CD4-positive, alpha-beta T cell treated with Interleukin-17A for 1 hour (primary cell): ENCODE data around the gene ZFP57.
"Not testable (repeated sequence)": the region's sequence is repeated elsewhere in the genome, so short reads cannot be mapped to it uniquely, and the experiment has no call there.

Experiments
- DNase-seq: peaks from one replicate; pipeline ENCODE4 v3.0.0-alpha.2; 2020

Gene ZFP57

GRCh38 chr6:29694637-29695036, 13.7 kb upstream of the ZFP57 start:
- DNase-seq, result no peak

DNA sequence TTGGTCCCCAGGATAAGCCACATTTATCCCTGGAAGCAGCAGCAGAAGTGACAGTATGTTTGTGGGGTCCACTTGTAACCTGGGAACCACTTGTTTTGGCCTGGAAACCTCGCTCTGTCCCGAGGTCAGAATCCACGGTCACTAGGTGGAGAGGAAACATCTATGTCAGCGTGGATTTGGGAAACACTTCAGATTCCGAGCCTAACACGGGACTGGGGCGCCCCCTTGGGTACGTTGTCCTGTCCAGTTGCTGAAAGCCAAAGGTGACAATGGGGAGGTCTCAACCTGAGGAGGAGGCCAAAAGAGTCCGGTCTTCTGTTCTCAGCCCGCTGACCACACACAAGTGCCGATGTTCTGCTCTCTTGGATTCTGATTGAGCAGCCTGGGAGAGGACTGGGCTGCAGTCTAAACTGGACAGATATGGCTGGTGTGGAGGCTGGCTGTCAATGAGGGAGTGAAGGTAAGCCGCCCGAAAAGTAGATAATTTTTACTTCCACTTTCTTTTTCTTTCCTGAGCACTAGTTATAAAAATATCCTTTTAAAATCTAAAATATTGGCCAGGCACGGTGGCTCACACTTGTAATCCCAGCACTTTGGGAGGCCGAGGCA, 4.9 kb upstream of the ZFP57 start:
- DNase-seq, result no peak

DNA sequence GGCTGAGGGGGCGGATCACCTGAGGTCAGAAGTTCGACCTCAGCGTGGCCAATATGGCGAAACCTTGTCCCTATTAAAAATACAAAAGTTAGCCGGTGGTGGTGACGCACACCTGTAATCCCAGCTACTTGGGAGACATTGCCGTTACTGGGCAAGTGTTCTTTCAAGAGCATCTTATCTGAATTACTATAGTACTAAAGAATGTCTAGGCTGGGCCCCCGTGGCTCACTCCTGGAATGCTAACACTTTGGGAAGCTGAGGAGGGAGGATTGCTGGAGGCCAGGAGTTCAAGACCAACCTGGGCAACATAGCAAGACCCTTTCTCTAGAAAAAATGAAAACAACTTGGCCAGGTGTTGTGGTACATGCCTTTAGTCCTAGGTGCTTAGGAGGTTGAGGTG, 859 bp upstream of the ZFP57 start:
- DNase-seq, result no peak

DNA sequence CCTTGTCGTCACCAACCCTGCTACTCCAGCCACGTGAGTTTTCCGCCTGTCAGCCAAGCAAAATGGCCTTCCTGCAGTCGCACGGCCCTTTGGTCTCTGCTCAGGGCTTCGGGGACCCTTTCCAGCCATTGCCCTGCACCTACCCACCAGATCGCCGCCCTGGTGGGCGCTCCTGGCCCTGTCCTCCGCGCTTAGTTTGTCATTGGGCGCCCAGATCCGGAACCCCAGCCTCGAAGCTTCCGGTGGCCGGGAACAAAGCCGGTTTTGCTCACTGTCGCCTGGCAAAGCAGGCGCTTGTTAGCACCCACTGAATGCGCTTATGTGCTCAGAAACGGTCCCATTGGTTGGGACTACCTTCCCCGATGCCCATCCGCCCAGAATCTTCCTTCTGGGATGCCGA, 536 bp downstream of the ZFP57 start:
- no peak for DNase-seq

DNA sequence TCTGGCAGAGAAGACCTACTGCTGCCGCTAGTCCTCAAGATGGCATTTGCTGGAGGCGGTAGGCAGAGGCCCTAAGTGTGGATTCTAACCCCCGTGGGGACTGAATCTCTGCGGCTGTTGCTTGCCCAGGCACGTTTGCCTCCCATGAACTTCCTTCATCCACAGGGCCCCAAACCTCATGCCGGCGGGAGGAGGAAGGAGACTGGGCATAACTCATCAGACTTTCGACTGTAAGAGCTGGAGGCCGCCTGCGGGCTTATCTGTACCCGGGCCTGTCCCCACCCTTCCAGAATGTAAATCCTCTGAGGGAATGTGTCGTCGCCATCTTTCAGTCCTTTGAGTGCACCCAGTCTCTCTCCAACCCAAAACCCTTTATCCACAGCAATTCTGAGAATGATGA, 990 bp downstream of the ZFP57 start:
- DNase-seq, result no peak

- DNase-seq, result no peak
Observed at GRCh38 chr6:29678114-29678513, 2.8 kb downstream of the ZFP57 start.

DNA sequence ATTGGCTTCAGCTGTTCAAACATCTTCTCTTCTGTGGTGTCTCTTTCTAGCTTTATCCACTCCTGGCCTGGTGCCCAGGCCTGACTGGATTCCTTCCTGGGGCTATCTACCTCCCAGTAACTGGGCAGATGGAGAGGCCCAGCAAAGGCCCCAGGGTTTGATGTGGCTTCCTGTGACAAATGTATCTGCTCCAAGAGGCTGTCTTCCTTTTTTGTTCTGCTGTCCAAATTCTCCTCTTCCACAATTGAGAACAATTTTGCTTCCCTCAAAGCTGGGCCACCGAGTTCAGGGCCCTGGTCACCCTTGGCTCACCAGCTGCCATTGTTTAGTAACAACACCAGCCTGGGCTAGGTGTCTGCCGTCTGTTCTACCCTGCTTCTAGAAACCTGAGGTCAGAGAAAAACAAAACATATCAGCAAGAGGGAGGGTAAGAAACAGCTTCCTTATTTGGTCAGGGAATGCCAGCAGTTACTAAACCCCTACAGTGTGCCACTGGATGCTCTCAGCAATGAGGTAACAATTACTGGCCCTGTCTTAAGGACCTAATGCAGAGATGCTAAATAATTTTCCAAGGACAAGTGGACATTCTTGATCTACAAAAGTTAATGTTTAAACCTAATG, 3.9 kb downstream of the ZFP57 start:
- DNase-seq, result no peak

GRCh38 chr6:29675561-29675960, 5.4 kb downstream of the ZFP57 start:
- DNase-seq, result no peak

DNA sequence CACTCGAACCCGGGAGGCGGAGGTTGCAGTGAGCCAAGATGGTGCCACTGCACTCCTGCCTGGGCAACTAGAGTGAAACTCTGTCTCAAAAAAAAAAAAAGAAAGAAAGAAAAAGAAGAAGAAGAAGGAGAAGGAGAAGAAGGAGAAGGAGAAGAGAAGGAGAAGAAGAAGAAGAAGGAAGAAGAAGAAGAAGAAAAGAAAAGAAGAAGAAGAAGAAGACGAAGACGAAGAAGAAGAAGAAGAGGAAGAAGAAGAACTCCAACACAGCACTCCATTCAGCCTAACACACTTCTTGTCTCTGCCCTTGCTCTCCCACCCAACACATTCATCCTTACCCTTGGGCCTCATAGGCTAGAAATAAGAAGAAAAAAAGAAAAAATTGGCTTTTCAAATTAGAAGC, 6.9 kb downstream of the ZFP57 start:
- DNase-seq, result no peak

DNA sequence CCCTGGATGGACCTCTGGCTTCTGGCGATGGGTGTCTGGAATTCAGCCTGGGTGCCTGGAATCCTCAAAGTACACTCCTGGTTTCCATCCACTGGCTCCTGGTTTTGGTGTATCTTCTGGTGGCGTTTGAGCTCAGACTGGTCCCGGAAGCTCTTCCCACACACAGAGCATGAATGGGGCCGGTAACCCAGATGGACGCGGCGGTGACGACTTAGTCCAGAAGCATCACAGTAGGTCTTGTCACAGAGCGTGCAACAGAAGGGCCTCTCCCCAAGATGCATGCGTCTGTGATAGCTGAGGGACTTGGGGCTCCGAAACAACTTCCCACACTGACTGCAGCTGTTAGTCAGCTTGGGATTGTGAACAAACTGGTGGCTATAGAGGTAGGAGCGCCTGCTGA, 7.8 kb downstream of the ZFP57 start:
- no peak for DNase-seq

- DNase-seq, result not testable (repeated sequence)
Observed at GRCh38 chr6:29672116-29672515, 8.8 kb downstream of the ZFP57 start.

DNA sequence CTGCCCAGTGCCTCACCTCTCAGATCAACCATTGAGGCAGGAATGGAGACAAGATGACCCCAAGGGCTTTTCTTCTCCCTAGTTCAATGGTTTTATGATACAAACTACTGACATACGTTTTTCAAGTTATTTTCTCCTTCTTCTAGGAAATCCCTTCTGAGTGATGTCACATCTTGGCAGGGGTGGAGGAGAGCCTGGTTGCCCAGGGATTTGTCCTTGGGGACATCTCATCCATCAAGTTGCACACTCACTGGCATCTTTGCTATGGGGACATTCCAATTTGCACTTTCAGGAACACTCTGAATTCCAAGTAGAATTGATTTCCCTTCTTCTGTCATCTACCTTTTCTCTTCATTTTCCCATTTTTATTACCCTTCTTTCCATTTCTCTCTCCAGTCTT, 9.9 kb downstream of the ZFP57 start:
- DNase-seq, result no peak

DNA sequence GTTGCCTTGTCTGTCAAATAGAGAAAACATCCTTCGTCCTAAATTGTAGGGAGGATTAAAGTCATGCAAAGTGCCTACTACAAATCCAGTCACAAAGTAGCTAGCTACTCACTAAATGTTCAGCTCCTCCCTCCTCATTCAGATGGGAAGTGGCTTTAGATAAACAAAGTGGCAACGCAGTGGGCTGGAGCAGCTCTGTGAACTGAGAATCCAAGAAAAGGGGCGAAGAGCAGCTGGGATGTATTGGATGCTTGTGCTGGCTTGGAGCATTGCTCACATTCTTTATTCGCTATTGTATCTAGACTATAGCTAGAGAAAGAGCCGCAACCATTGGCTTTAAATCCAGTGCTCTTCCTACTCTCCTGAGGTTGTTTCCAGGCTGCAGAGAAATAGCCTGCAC, 13.8 kb downstream of the ZFP57 start:
- no peak for DNase-seq

DNA sequence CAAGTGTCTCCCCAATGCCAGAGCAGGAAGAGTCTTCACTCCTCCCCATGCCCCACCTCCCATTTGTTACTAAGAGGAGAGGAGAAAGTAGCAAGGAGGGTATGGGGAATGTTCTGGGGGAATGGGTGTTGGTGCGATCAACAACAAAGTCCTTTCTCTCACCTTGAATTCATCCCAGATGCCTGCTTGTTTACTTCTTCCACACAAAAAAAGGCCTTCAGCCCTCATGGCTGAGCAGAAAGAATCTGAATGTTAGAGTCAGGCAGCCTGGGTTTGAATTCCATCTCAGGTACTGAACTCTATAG, 14.2 kb downstream of the ZFP57 start:
- no peak for DNase-seq

GRCh38 chr6:29665942-29666825, 14.8 kb downstream of the ZFP57 start:
- DNase-seq, result no peak

GRCh38 chr6:29663300-29664042, 17.5 kb downstream of the ZFP57 start:
- no peak for DNase-seq

DNA sequence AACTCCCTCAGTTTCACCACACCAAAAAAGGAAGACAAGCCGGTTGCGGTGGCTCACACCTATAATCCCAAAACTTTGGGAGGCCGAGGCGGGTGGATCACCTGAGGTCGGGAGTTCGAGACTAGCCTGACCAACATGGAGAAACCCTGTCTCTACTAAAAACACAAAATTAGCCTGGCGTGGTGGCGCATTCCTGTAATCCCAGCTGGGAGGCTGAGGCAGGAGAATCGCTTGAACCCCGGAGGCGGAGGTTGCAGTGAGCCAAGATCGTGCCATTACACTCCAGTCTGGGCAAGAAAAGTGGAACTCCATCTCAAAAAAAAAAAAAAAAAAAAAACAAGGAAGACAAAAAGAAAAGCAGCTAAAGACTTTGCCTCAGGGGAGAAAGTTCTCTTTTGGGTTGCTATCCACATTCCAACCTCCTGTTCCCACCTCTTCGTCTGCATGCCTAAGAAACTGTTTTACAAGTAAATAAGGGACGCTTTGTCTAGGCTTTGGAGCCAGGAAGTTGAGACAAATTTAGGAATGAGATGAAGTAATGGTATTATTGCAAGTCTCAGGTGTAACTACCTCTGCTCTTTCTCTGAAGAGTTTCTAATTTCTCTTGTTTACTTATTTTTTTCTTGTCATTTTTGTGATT, 19.3 kb downstream of the ZFP57 start:
- DNase-seq, result not testable (repeated sequence)

DNA sequence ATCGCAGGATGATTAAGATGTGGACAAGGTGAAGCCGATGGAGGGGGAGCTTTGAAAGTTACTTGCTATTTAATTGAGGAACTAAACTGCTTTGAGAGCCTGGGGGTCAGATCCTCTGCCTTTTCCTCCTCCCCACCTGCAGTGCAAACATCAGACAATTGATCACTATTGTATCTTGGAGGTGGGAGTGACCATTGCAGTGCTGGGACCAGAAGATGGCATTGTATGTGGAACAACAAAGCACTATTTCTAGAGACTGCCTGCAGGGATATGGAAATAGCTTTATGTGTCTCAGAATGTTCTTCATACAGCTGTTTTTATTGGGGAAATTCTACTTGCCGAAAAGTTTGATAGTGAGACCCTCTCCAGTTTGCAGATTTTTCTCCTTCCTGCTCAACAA, 19.9 kb downstream of the ZFP57 start:
- no peak for DNase-seq

DNA sequence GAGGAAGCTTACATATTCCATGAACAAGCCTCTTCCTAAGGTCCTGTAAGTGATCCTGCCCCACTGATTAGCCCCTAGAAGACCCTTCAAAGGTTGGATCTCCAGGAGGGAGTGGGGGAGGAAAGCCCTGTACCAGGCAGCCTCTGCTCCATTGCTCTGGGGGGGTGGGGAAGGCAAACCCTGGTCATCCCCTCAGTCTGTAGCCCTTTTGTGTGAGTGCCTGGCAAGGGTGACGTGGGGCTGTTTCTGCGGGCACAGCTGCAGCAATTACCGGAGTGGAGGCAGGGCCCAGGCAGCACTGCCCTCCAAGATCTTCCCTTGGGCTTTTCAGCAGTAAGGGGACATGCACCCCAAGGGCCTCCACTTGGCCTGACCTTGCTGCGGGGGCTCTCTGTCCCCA, 24.2 kb downstream of the ZFP57 start, which contains the start of gene MOG:
TSS of gene MOG (plus strand) at position 295 of the 400 bp plus-strand sequence. CDS start 118 bp downstream, outside the sequence.
- DNase-seq, result no peak

DNA sequence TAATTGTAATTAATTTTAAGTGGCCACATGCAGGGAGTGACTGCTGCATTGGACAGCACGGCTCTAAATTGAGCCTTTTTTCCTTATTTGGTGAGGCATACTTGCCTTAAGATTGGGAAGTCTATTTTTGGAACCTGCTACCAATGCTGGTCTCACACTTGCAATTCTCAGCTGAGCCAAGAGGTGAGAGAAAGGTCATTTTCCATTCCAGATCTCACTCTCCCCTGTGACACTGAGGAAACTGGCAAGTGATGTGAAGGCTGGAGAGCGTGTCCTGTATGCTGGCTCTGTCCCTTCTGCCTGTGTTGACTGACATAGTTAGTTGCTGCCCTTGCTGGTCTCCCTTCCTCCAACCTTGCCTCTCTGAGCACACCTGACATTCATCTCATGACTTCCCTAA, 24.8 kb downstream of the ZFP57 start:
- no peak for DNase-seq

DNA sequence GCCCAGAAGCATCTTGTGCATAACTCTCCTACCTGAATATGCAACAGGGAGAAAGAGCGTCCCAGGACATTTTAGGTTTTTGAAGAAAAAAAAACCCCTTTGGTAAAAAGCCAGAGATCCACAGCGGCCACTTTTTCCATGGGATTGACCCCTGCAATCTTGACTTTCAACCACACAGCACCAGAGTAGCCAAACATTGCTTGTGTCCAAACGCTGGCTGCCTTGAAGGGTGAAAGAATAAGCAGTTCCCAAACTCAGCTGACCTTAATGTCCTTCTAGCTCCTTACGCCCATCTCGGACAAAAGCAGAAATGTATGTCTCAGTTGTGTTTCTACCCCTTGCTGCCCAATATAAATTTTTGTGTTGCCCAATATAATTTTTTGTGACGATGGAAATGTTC, 25.3 kb downstream of the ZFP57 start:
- no peak for DNase-seq

DNA sequence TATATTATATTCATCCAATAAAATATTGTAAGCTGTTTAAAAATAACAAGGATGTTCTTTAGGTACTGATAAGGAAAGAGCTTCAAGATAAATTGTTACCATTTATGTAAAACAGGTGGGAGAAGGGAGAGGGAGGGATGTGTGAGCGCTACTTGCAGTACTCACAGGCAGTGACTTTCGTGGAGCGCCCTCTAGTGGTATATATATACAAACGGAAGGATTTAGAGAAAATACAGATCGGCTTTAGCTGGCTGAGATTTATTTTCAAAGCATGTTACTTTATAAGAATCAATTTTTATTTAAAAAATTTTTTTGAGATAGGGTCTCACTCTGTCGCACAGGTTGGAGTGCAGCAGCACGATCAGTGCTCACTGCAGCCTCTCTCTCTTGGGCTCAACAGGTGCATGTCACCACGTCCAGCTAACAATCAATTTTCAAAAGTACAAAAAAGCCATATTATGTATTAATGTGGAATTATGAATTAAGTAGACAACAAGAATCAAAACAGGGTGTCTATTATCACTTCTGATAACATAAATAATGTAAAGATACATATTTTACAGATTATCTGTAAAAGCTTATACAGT, 27.4 kb downstream of the ZFP57 start:
- DNase-seq, result peak; percentile 77

DNA sequence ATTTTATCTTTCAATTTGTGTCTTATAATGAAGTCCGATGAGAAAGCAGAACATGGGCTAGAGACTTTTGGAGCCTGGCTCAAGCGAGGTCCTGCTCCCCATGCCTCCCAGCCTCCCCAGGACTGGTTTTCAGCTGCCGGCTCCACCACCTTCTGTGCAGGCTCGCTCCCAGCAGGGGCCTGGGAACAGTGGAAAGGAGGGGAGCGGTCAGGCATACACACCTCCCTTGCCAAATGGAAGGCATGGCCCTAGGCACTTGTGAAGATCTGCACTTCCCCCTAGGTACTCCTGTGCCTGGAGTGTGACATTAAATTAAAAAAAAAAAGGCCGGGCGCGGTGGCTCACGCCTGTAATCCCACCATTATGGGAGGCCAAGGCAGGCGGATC, 28.8 kb downstream of the ZFP57 start:
- no peak for DNase-seq
